SK-N-SH treated with all-trans-retinoic acid at 6 μM for 48 hours (cell line): ENCODE results near the gene TF.

Experiments used
- ATAC-seq: fragments of 200-7000 bp; cut with Tn5 transposase; 3 replicates; pipeline ENCODE4 v1.9.1; 2020; ENCODE audit warnings: mild to moderate bottlenecking, moderate library complexity
- ARNTL ChIP-seq: fragments of 450-650 bp; formaldehyde crosslinking; IDR thresholded peaks from 2 replicates; pipeline ENCODE4 v1.5.0; 2020; ENCODE audit warnings: low read depth, mild to moderate bottlenecking, moderate library complexity, borderline replicate concordance
- BACH2 ChIP-seq: fragments of 250-450 bp; sonication (Bioruptor Pico); IDR thresholded peaks from 2 replicates; pipeline ENCODE4 v1.9.0; 2021; ENCODE audit warnings: mild to moderate bottlenecking, borderline replicate concordance
- CSDC2 ChIP-seq: fragments of 250-450 bp; sonication (Bioruptor Pico); IDR thresholded peaks from 2 replicates; pipeline ENCODE4 v1.5.0; 2020; ENCODE audit warnings: mild to moderate bottlenecking, moderate library complexity
- ESRRG ChIP-seq: fragments of 250-450 bp; sonication (Bioruptor Pico); IDR thresholded peaks from 2 replicates; pipeline ENCODE4 v1.6.1; 2021; ENCODE audit warnings: mild to moderate bottlenecking
- ISL1 ChIP-seq: fragments of 250-450 bp; sonication (Bioruptor Pico); IDR thresholded peaks from 2 replicates; pipeline ENCODE4 v2.1.2; 2022; ENCODE audit warnings: mild to moderate bottlenecking, moderate library complexity
- PPARA ChIP-seq: fragments of 250-450 bp; sonication (Bioruptor Pico); IDR thresholded peaks from 2 replicates; pipeline ENCODE4 v1.5.0; 2020; ENCODE audit warnings: mild to moderate bottlenecking, borderline replicate concordance
- RARB ChIP-seq: fragments of 250-450 bp; sonication (Bioruptor Pico); IDR thresholded peaks from 2 replicates; pipeline ENCODE4 v1.8.0; 2021; ENCODE audit warnings: mild to moderate bottlenecking, moderate library complexity
- TCF4 ChIP-seq: fragments of 250-450 bp; sonication (Bioruptor Pico); IDR thresholded peaks from 2 replicates; pipeline ENCODE4 v1.8.0; 2021; ENCODE audit warnings: mild to moderate bottlenecking, moderate library complexity, borderline replicate concordance
- TOX ChIP-seq: fragments of 250-450 bp; sonication (Bioruptor Pico); IDR thresholded peaks from 2 replicates; pipeline ENCODE4 v1.8.0; 2021; ENCODE audit warnings: mild to moderate bottlenecking, moderate library complexity, borderline replicate concordance
- ZC3H10 ChIP-seq: fragments of 250-450 bp; sonication (Bioruptor Pico); IDR thresholded peaks from 2 replicates; pipeline ENCODE4 v1.5.1; 2021; ENCODE audit warnings: mild to moderate bottlenecking, moderate library complexity
- ZFP3 ChIP-seq: fragments of 250-450 bp; sonication (Bioruptor Pico); IDR thresholded peaks from 2 replicates; pipeline ENCODE4 v1.5.0; 2020; ENCODE audit warnings: mild to moderate bottlenecking, moderate library complexity
- ZFP30 ChIP-seq: fragments of 450-650 bp; formaldehyde crosslinking; IDR thresholded peaks from 2 replicates; pipeline ENCODE4 v1.5.0; 2022; ENCODE audit warnings: mild to moderate bottlenecking, moderate library complexity
- ZNF565 ChIP-seq: fragments of 450-650 bp; formaldehyde crosslinking; conservative IDR thresholded peaks from 2 replicates; pipeline ENCODE4 v1.5.0; 2020; ENCODE audit warnings: low read depth, mild to moderate bottlenecking, moderate library complexity
- ZNF70 ChIP-seq: fragments of 450-650 bp; formaldehyde crosslinking; IDR thresholded peaks from 2 replicates; pipeline ENCODE4 v1.5.0; 2020; ENCODE audit warnings: mild to moderate bottlenecking, moderate library complexity
- ZNF8 ChIP-seq: fragments of 450-650 bp; formaldehyde crosslinking; IDR thresholded peaks from 2 replicates; pipeline ENCODE4 v1.5.0; 2020; ENCODE audit warnings: mild to moderate bottlenecking, moderate library complexity
- TF ChIP-seq, protein P1 (sequence below): fragments of 250-450 bp; sonication (Bioruptor Pico); IDR thresholded peaks from 2 replicates; pipeline ENCODE4 v1.8.0; 2020; ENCODE audit warnings: mild to moderate bottlenecking, moderate library complexity, borderline replicate concordance
- TF ChIP-seq, protein P2 (sequence below): fragments of 250-450 bp; sonication (Bioruptor Pico); IDR thresholded peaks from 2 replicates; pipeline ENCODE4 v1.5.1; 2021; ENCODE audit warnings: mild to moderate bottlenecking, moderate library complexity
- TF ChIP-seq, protein P3 (sequence below): fragments of 250-450 bp; sonication (Bioruptor Pico); IDR thresholded peaks from 2 replicates; pipeline ENCODE4 v1.8.0; 2021; ENCODE audit warnings: low read depth, mild to moderate bottlenecking, moderate library complexity, borderline replicate concordance
- TF ChIP-seq, protein P4 (sequence below): fragments of 250-450 bp; sonication (Bioruptor Pico); IDR thresholded peaks from 2 replicates; pipeline ENCODE4 v1.5.1; 2020; ENCODE audit warnings: low read depth, mild to moderate bottlenecking, moderate library complexity

The TF gene

DNA sequence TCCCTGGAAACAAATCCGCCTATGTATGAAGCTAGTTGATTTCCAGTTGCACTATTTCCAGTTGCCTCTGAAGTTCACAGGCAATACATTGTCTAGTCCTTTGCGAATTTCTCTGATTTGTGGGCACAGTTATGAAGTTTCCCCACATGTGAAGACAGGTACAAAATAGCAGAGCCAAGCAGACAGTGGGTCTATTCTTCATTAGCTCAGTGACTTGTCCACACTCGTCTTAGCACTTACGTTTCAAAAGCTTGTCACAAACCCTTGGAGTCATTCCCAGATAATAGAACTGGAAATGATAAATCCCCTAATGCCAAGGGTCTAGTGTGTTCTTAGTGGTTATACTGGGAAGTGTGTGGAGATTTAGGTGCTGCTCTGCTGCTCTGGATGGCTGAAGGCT is 73.9 kb downstream of the TF start:
- TF ChIP-seq ZNF565 (CRISPR knock-in tag) (no peak), ISL1 (no peak), ZC3H10 (CRISPR knock-in tag) (no peak), PPARA (CRISPR knock-in tag) (no peak), BACH2 (CRISPR knock-in tag) (no peak), ARNTL (no peak), RARB (CRISPR knock-in tag) (no peak), TOX (no peak), ZFP30 (CRISPR knock-in tag) (no peak), CSDC2 (CRISPR knock-in tag) (no peak), ZFP3 (CRISPR knock-in tag) (no peak), ZNF8 (CRISPR knock-in tag) (no peak)
- TF ChIP-seq, protein P1, sequence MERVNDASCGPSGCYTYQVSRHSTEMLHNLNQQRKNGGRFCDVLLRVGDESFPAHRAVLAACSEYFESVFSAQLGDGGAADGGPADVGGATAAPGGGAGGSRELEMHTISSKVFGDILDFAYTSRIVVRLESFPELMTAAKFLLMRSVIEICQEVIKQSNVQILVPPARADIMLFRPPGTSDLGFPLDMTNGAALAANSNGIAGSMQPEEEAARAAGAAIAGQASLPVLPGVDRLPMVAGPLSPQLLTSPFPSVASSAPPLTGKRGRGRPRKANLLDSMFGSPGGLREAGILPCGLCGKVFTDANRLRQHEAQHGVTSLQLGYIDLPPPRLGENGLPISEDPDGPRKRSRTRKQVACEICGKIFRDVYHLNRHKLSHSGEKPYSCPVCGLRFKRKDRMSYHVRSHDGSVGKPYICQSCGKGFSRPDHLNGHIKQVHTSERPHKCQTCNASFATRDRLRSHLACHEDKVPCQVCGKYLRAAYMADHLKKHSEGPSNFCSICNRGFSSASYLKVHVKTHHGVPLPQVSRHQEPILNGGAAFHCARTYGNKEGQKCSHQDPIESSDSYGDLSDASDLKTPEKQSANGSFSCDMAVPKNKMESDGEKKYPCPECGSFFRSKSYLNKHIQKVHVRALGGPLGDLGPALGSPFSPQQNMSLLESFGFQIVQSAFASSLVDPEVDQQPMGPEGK (CRISPR knock-in tag): no peak
- TF ChIP-seq, protein P2, sequence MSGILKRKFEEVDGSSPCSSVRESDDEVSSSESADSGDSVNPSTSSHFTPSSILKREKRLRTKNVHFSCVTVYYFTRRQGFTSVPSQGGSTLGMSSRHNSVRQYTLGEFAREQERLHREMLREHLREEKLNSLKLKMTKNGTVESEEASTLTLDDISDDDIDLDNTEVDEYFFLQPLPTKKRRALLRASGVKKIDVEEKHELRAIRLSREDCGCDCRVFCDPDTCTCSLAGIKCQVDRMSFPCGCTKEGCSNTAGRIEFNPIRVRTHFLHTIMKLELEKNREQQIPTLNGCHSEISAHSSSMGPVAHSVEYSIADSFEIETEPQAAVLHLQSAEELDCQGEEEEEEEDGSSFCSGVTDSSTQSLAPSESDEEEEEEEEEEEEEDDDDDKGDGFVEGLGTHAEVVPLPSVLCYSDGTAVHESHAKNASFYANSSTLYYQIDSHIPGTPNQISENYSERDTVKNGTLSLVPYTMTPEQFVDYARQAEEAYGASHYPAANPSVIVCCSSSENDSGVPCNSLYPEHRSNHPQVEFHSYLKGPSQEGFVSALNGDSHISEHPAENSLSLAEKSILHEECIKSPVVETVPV (CRISPR knock-in tag): no peak
- TF ChIP-seq, protein P3, sequence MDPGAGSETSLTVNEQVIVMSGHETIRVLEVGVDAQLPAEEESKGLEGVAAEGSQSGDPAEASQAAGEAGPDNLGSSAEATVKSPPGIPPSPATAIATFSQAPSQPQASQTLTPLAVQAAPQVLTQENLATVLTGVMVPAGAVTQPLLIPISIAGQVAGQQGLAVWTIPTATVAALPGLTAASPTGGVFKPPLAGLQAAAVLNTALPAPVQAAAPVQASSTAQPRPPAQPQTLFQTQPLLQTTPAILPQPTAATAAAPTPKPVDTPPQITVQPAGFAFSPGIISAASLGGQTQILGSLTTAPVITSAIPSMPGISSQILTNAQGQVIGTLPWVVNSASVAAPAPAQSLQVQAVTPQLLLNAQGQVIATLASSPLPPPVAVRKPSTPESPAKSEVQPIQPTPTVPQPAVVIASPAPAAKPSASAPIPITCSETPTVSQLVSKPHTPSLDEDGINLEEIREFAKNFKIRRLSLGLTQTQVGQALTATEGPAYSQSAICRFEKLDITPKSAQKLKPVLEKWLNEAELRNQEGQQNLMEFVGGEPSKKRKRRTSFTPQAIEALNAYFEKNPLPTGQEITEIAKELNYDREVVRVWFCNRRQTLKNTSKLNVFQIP (CRISPR knock-in tag): no peak
- no peak for ATAC-seq

DNA sequence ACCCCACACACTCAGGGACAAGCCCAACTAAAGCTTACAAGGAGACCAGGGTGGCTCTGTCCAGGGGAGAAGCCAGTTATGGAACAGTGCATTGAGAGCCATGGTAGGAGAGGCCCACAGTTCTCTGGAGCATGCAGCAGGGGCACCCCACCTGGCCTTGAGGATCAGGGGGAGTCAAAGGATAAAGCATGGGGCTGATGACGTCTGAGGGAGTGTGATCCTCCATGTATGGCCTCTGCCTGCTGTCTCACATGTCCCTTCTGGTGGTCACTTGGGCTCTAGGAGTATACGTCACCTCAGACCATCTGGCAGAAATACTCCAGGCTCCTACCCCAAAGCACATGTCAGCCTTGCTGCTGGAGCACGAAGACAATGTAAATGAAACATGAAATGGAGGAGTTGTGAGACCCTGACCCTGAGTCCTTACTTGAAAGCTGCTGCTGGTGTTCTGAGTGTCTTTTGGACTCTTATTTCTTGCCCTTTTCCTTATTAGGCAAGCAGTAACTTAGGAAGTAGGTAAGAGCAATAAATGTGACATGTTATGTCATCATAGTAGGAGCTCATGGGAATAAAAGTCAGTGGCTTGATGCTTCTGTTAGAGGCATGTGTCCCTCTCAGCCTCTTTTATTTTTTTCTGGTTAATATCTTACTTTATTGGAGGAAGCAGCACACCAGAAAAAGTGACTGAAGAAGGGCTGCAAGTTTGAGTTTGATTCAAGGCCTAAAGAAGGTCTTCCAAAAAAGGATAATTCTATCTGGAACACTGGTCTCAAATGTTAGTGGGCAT is 74.9 kb downstream of the TF start:
- TF ChIP-seq, protein P4, sequence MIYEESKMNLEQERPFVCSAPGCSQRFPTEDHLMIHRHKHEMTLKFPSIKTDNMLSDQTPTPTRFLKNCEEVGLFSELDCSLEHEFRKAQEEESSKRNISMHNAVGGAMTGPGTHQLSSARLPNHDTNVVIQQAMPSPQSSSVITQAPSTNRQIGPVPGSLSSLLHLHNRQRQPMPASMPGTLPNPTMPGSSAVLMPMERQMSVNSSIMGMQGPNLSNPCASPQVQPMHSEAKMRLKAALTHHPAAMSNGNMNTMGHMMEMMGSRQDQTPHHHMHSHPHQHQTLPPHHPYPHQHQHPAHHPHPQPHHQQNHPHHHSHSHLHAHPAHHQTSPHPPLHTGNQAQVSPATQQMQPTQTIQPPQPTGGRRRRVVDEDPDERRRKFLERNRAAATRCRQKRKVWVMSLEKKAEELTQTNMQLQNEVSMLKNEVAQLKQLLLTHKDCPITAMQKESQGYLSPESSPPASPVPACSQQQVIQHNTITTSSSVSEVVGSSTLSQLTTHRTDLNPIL (CRISPR knock-in tag): no peak
- no peak for TF ChIP-seq PPARA (CRISPR knock-in tag)
- TF ChIP-seq ARNTL: no peak
- no peak for TF ChIP-seq ISL1
- TF ChIP-seq TOX: no peak
- TF ChIP-seq, protein P2 (CRISPR knock-in tag): no peak
- TF ChIP-seq ESRRG (CRISPR knock-in tag): no peak
- TF ChIP-seq ZC3H10 (CRISPR knock-in tag): no peak
- no peak for TF ChIP-seq ZNF70 (CRISPR knock-in tag)
- no peak for TF ChIP-seq CSDC2 (CRISPR knock-in tag)
- TF ChIP-seq ZNF8 (CRISPR knock-in tag): no peak
- TF ChIP-seq, protein P1 (CRISPR knock-in tag): no peak
- no peak for TF ChIP-seq ZNF565 (CRISPR knock-in tag)
- TF ChIP-seq TCF4 (CRISPR knock-in tag): no peak
- ATAC-seq: no peak
